Esophagus muscularis mucosa (tissue), 4 donors: ENCODE results near the gene ERC2. TPM values are rescaled to one million over a fixed set of nuclear protein-coding genes. Genes with fewer than 3 reads are reported as not detected.

Source experiments
- DNase-seq: peaks from one replicate; pipeline ENCODE4 v3.0.0-alpha.2; 2017; ENCODE audit errors: extremely low spot score
- H3K27ac ChIP-seq, 4 donors: fragments of 200-600 bp; sonication (generic); replicated peaks in 1 of 4; 1 replicate in 3 of 4; 2 replicates in 1 of 4; pipeline ENCODE4 v1.5.1; 2016 to 2019; ENCODE audit warnings: mild to moderate bottlenecking in 1 of 4
- H3K27me3 ChIP-seq, 4 donors: fragments of 200-600 bp; sonication (generic); one replicate each; pipeline versions ENCODE4 v1.5.1 to v1.6.0; 2016 to 2019
- H3K36me3 ChIP-seq, 4 donors: fragments of 200-600 bp; sonication (generic); one replicate each; pipeline ENCODE4 v1.5.1; 2016 to 2019
- H3K4me1 ChIP-seq, 4 donors: fragments of 200-600 bp; sonication (generic); one replicate each; pipeline ENCODE4 v1.5.1; 2016 to 2019
- H3K4me3 ChIP-seq, 4 donors: fragments of 200-600 bp; sonication (generic); 1 replicate in 2 of 4; 2 replicates in 2 of 4; pipeline ENCODE4 v1.5.1; 2016 to 2019; ENCODE audit warnings: mild to moderate bottlenecking in 4 of 4, moderate library complexity in 1 of 4
- H3K9me3 ChIP-seq, 4 donors: fragments of 200-600 bp; sonication (generic); 1 replicate in 3 of 4; 2 replicates in 1 of 4; pipeline ENCODE4 v1.5.1; 2016 to 2019
- CTCF ChIP-seq, 3 experiments: fragments of 200-600 bp in 2 of 3; fragments of 450-650 bp in 1 of 3; sonication (generic) in 2 of 3; IDR thresholded peaks; one replicate each; pipeline ENCODE4 v1.5.1; 2017 to 2019; ENCODE audit warnings: antibody characterized with exemption in 3 of 3, mild to moderate bottlenecking in 2 of 3, moderate library complexity in 1 of 3
- EP300 ChIP-seq: sonication (generic); formaldehyde crosslinking; IDR thresholded peaks from one replicate; pipeline ENCODE4 v1.6.1; 2017; ENCODE audit warnings: antibody characterized with exemption
- POLR2A ChIP-seq: fragments of 450-650 bp; IDR thresholded peaks from one replicate; pipeline ENCODE4 v1.6.1; 2017; ENCODE audit warnings: antibody characterized with exemption, moderate library complexity, mild to moderate bottlenecking, low read depth
- POLR2AphosphoS5 ChIP-seq, 2 donors: sonication (generic); formaldehyde crosslinking; IDR thresholded peaks; one replicate each; pipeline ENCODE4 v1.6.1; 2017; ENCODE audit warnings: antibody characterized with exemption in 2 of 2
- WGBS: methylation state at CpG from one replicate; pipeline ENCODE4 v1.1.5; 2018; 5-methylcytosine and 5-hydroxymethylcytosine counted together
- intact Hi-C: fragments of 100-400 bp; cut with DNase I; formaldehyde crosslinking; loops from one replicate; pipeline ENCODE4 v1.15.1; 2023
- total RNA-seq, 4 donors: library from RNA; depleted of rRNA; stranded (reverse); fragments of >200 nt; gene quantifications; one replicate each; pipeline versions ENCODE4 v1.1.0 to v1.2.1, GENCODE V29; 2016

ERC2 gene
- total RNA-seq, 4 donors from 2014 or later, result 0.42 to 2.0 (median 1.5) TPM

- no peaks in the 10 kb centered on the region for H3K9me3 ChIP-seq
- H3K36me3 ChIP-seq, result no peaks in the 10 kb centered on the region
- H3K4me3 ChIP-seq, result no peak overlapping the region
- H3K4me1 ChIP-seq, result peaks cover 0 to 20% (median 13%) of the 10 kb centered on the region in 4 donors
- H3K27ac ChIP-seq, result no peak overlapping the region
- no peak for DNase-seq
- intact Hi-C loops, result no loop called here
- 86% methylated on average over 3 of the region's 3 CpGs for WGBS
- H3K27me3 ChIP-seq, result no peaks in the 10 kb centered on the region
- no peak for TF ChIP-seq EP300
These were observed 942.8 kb downstream of the ERC2 start for GRCh38 chr3:55525436-55525835.

- no peak for TF ChIP-seq EP300
- 58% methylated on average over 4 of the region's 4 CpGs for WGBS
- no peaks in the 10 kb centered on the region for H3K27me3 ChIP-seq
- no peak for DNase-seq
- no peaks in the 10 kb centered on the region for H3K36me3 ChIP-seq
- no peak overlapping the region for H3K4me3 ChIP-seq
- H3K27ac ChIP-seq, result no peak overlapping the region
- H3K9me3 ChIP-seq, result no peaks in the 10 kb centered on the region
- H3K4me1 ChIP-seq, result peaks cover 0 to 20% (median 13%) of the 10 kb centered on the region in 4 donors
- intact Hi-C loops, result no loop called here
These were observed 943.6 kb downstream of the ERC2 start for GRCh38 chr3:55524565-55525244.

- H3K4me3 ChIP-seq, result no peak overlapping the region
- H3K27me3 ChIP-seq, result no peaks in the 10 kb centered on the region
- H3K27ac ChIP-seq, result no peak overlapping the region
- WGBS, result 94% methylated on average over 2 of the region's 2 CpGs
- TF ChIP-seq EP300, result no peak
- TF ChIP-seq CTCF (IDR thresholded peaks at IDR 0.05), result no peak
- TF ChIP-seq POLR2A, result no peak
- no peak for TF ChIP-seq POLR2AphosphoS5 (IDR thresholded peaks at IDR 0.05)
- DNase-seq, result no peak
- no peaks in the 10 kb centered on the region for H3K9me3 ChIP-seq
- H3K36me3 ChIP-seq, result no peaks in the 10 kb centered on the region
- H3K4me1 ChIP-seq, result peaks cover 0 to 20% (median 13%) of the 10 kb centered on the region in 4 donors
- intact Hi-C loops, result no loop called here
These were observed 944.8 kb downstream of the ERC2 start for GRCh38 chr3:55523471-55523870.

GRCh38 chr3:55521738-55522421, 946.4 kb downstream of the ERC2 start:
- intact Hi-C loops, result no loop called here
- Histone ChIP-seq H3K4me3 (no peak overlapping the region), H3K4me1 (peaks cover 0 to 20% (median 13%) of the 10 kb centered on the region in 4 donors), H3K36me3 (no peaks in the 10 kb centered on the region), H3K9me3 (no peaks in the 10 kb centered on the region), H3K27me3 (no peaks in the 10 kb centered on the region), H3K27ac (no peak overlapping the region)
- TF ChIP-seq POLR2AphosphoS5 (IDR thresholded peaks at IDR 0.05), result no peak
- TF ChIP-seq POLR2A, result no peak
- no peak for TF ChIP-seq EP300
- TF ChIP-seq CTCF (IDR thresholded peaks at IDR 0.05), result no peak
- WGBS, result 68% methylated on average over 6 of the region's 6 CpGs
- DNase-seq, result no peak

- DNase-seq, result no peak
- WGBS, result 73% methylated on average over 9 of the region's 9 CpGs
- Histone ChIP-seq H3K27ac (no peak overlapping the region), H3K4me3 (no peak overlapping the region), H3K9me3 (no peaks in the 10 kb centered on the region), H3K36me3 (no peaks in the 10 kb centered on the region), H3K27me3 (no peaks in the 10 kb centered on the region), H3K4me1 (peaks cover 0 to 20% (median 13%) of the 10 kb centered on the region in 4 donors)
- TF ChIP-seq EP300 (no peak), POLR2A (no peak), CTCF (IDR thresholded peaks at IDR 0.05) (no peak), POLR2AphosphoS5 (IDR thresholded peaks at IDR 0.05) (no peak)
- intact Hi-C loops, result no loop called here
These were observed 947.1 kb downstream of the ERC2 start for GRCh38 chr3:55521064-55521737.
